ENCODE results near the gene EPHA2.

The EPHA2 gene

GRCh38 chr1:16077406-16078245 is 78.2 kb downstream of the EPHA2 start:
- Mint-ChIP-seq H3K36me3 (ENCODE audit: low read depth) (no peaks in the 10 kb centered on the region), H3K9me3 (no peaks in the 10 kb centered on the region), H3K4me3 (no peak overlapping the region), H3K4me1 (ENCODE audit: low read depth) (peaks cover 10% of the 10 kb centered on the region), H3K27me3 (peaks cover 34% of the 10 kb centered on the region), H3K27ac (no peak overlapping the region)
- intact Hi-C loops (cut with micrococcal nuclease) = loop anchor here (2.0 kb wide), 1 partner anchor 167 kb away; no protein-coding TSS in a partner anchor

- peaks cover 41% of the 10 kb centered on the region for H3K27me3 Mint-ChIP-seq
- intact Hi-C loops (cut with micrococcal nuclease) = no loop called here
- H3K4me3 Mint-ChIP-seq = no peak overlapping the region
- H3K9me3 Mint-ChIP-seq = no peaks in the 10 kb centered on the region
- peaks cover 10% of the 10 kb centered on the region for H3K4me1 Mint-ChIP-seq (ENCODE audit: low read depth)
- H3K36me3 Mint-ChIP-seq (ENCODE audit: low read depth) = no peaks in the 10 kb centered on the region
- H3K27ac Mint-ChIP-seq = no peak overlapping the region
These were observed 79.0 kb downstream of the EPHA2 start for GRCh38 chr1:16076865-16077238.

GRCh38 chr1:16076031-16076864 is 79.6 kb downstream of the EPHA2 start:
- Mint-ChIP-seq H3K36me3 (ENCODE audit: low read depth) (no peaks in the 10 kb centered on the region), H3K9me3 (no peaks in the 10 kb centered on the region), H3K4me1 (ENCODE audit: low read depth) (peaks cover 10% of the 10 kb centered on the region), H3K27ac (no peak overlapping the region), H3K4me3 (no peak overlapping the region), H3K27me3 (peaks cover 48% of the 10 kb centered on the region)
- intact Hi-C loops (cut with micrococcal nuclease) = no loop called here

GRCh38 chr1:16075337-16076030 is 80.4 kb downstream of the EPHA2 start:
- H3K36me3 Mint-ChIP-seq (ENCODE audit: low read depth) = no peaks in the 10 kb centered on the region
- intact Hi-C loops (cut with micrococcal nuclease) = no loop called here
- H3K27me3 Mint-ChIP-seq = peaks cover 54% of the 10 kb centered on the region

More at GRCh38 chr1:16075337-16076030, 80.4 kb downstream of the EPHA2 start:
- H3K27ac Mint-ChIP-seq = no peak overlapping the region
- H3K4me3 Mint-ChIP-seq = no peak overlapping the region
- H3K4me1 Mint-ChIP-seq (ENCODE audit: low read depth) = peaks cover 10% of the 10 kb centered on the region
- no peaks in the 10 kb centered on the region for H3K9me3 Mint-ChIP-seq

Data from dendritic cell treated with granulocyte-macrophage colony-stimulating factor and Interleukin-4, amounts not matched to agents 40 ng/mL and 50 ng/mL, for 4 days (primary cell).